CD4-positive, alpha-beta T cell treated with Interleukin-17A for 4 hours (primary cell): ENCODE data around the gene NDRG2.
"Not testable (repeated sequence)": the region's sequence is repeated elsewhere in the genome, so short reads cannot be mapped to it uniquely, and the experiment has no call there.

Source experiments
- DNase-seq: peaks from one replicate; pipeline ENCODE4 v3.0.0-alpha.2; 2020; ENCODE audit warnings: mixed read lengths

The NDRG2 gene

DNA sequence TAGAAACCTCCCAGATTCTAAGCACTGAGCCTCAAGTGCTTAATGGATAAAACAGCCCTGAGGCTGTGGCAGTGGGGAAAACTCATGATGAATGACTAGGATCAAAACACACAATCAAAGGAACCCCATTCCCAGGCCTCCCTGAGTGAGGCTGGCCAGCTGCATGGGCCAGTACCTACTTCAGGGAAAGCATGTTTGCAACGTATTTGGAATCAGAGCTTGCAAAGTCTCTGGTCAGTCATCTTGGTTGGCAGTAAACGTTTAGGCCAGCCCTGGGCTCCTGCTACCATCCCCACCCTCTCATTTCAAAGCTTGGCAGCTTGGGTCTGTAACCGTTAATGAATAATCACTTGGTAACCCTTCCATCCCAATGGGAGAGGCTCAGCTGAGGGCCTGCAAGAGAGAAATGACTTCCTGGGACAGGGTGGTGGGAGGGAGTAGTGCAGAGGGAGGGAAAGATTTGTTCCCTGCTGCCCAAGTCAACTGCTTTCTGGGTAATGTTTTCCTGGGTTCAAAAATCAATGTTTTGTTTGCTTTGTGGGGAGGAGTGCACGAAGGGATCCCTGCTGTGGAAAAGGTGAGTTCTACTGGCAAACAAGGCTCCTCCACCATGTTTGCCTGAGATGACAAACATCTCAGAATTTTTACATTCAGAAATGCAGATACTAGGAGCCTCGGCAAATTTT lies 30.7 kb upstream of the NDRG2 start:
- DNase-seq: no peak

DNA sequence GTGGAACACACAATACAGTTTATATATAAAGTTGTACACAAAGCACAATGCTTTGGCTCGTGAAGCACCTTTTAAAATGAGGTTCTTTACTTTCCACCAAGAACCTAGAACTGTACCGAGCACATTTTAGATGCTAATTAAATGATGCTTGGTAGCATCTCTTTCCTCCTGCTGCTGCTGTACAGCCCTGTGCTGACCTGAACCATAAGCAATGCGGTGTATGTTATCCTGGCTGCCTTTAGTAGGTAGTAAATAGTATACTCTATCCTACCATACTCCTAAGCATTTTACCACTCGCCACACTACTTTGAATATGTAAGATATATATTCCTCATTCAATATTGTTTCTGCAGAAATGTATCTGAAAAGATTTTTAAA lies 29.9 kb upstream of the NDRG2 start:
- DNase-seq: no peak

DNA sequence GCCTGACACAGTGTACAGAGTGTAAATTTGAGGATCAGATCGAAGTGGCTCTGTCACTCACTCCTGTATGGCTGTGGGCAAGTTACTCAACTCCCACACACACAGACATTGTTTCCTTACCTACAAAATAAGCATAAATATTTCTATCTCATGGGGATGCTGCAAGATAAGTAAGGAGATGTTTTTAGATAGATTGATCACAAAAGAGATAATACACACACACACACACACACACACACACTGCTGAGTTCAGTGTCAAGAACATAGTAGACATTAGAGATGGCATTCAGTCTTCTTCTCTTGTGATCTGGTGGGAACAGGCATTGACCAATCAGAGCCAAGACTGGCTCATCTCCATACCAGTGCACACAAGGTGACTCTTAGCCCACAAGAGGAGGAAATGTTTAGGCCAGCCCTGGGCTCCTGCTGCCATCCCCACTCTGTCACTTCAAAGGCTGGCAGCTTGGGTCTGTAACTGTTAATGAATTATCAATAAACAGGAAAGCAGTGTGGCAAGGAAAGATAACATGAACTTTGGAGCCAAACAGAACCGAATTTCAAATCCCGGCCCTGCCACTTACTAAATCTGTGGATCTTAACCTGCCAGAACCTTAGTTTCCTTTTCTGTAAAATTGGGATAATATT lies 29.4 kb upstream of the NDRG2 start:
- DNase-seq: no peak

DNA sequence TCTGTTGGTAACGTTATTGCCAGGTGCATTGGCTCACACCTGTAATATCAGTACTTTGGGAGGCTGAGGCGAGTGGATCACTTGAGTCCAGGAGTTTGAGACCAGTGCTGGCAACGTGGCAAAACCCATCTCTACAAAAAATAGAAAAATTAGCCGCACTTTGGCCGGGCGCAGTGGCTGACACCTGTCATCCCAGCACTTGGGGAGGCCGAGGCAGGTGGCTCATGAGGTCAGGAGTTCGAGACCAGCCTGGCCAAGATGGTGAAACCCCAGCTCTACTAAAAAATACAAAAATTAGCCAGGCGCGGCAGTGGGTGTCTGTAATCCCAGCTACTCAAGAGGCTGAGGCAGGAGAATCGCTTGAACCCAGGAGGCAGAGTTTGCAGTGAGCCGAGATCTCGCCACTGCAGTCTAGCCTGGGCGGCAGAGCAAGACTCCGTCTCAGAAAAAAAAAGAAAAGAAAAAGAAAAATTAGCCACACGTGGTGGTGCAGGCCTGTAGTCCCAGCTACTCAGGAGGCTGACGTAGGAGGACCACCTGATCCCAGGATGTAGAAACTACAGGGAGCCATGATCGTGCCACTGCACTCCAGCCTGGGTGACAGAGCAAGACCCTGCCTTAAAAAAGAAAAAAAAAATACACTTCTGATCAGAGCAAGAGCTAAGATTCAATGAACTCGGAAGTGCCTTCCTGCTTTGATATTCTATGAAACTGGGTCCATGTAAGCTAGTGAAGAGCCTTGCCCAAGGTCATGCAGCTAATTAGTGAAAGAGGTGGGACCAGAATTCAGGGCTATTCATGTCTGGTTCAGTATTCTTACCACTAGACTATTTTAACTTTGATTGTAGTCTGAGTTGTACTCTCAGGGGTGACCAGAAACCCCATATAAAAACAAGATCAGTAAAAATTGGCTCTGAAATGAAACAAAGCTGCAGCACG lies 28.6 kb upstream of the NDRG2 start:
- no peak for DNase-seq

DNA sequence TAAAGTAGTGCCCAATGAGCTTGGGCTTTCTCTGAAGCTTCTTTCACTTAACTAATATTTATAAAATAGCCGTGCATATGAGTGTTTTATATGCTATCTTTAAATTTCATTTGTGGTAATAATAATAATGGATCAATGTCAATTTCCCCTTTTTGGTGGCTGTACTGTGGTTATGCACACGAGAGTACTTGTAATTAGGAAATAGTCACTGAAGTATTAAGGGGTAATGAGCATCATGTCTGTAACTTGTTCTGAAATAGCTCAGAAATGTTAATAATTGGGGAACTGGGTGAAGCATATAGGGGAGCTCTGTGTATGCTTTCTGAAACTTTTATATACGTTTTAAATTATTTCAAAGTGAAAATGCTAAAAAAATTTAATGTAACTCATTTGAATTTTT lies 25.7 kb upstream of the NDRG2 start:
- DNase-seq: no peak

DNA sequence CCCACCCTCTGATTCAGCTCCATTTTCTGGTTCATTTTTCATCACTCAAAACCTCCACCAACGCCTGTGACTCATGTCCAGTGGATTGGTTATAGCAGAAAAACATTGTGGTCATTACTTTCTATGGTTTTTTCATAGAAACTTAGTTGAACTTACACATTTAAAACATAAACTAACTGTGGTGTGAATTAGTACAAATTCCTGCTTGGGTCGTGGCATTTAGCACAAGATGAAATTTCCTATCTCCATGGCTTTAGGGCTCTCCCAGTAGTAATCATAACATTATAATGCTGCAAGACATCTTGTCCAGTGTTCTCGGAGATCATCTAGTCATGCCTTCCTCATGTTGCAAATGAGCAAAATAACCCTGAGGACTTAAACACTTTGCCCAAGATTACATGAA lies 24.4 kb upstream of the NDRG2 start:
- DNase-seq: no peak

DNA sequence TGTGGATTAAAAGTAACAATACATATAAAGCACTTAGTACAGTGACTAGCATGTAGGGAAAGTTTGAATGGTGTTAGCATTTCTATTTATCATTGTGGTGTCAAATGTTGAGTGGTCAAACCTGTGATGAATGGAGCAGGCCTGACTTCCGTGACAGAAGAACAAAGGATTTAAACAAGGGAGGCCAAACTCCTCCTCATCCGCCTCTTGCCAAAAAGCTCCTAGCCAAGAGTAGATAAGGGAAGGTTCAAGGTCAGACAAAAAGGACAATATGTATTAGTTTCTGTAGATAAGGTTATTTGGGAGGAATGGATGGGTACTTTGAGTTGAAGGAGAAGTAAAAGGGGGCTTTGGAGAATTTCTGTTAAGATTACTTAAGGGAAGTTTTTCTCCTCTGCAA lies 23.8 kb upstream of the NDRG2 start:
- no peak for DNase-seq

DNA sequence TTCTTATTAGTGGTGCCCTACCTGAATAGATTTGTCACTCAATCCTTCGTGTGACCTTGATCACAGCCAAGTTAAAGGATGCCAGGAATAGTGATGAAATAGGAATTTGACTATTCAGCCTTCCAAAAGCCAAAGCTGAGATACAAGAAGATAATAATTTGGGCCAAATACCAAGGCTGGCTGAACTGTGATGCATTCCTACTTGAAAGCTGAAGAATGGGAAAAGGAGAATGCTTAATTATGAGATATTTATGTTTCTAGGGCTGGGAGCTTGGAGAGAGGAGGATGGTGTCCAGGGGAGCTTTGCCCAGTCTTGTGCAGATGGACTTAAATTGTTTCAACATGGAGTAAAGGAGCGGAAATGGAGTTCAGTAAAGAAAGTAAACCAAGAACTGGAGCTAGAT lies 22.5 kb upstream of the NDRG2 start:
- no peak for DNase-seq

DNA sequence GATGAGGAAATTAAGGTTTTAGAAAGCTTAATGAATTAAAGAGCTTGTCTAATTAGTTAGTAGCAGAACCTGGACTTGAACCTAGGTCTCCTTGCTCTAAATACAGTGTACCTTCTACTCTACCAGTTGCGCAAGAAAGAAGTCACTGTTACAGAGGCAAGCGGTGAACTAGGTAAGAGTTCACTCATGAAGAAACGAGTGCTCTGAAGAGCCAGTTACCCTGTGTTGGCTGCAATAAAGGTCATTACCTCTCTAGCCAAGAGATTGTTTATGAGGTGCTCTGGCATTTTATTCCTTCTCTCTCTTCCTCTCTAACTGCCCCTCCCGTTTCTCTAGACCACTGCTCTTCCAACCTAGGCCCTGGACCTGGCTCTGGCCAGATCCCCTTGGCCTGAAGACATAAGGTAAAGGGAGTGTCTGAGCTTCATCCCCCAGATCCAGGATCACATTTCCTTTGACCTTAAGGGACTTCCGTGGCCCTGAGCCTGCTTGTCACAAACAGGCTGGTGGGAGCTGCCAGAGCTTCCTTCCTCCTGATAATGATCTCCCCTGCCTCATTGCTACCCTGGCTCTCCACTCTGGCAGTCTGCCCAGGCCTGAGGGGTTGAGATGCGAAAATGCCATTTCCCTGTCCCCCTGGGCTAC lies 19.2 kb upstream of the NDRG2 start:
- DNase-seq: peak; percentile 34

DNA sequence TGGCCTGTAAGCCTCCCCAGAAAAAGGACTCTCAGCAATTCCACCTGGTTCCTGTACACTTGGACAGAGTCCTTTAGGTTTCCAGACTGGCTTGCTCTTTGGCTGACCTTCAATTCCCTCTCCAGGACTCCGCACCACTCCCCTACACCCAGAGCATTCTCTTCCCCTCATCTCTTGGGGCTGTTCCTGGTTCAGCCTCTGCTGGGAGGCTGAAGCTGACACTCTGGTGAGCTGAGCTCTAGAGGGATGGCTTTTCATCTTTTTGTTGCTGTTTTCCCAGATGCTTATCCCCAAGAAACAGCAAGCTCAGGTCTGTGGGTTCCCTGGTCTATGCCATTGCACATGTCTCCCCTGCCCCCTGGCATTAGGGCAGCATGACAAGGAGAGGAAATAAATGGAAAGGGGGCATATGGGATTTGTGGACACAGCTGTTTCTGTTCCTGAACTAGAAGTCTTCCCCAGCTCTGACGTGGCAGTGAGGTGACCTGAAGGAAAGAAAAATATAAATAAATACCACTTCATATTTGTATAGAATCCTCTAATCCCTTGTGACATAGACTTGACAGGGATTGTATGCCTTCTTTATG lies 18.6 kb upstream of the NDRG2 start:
- no peak for DNase-seq

DNA sequence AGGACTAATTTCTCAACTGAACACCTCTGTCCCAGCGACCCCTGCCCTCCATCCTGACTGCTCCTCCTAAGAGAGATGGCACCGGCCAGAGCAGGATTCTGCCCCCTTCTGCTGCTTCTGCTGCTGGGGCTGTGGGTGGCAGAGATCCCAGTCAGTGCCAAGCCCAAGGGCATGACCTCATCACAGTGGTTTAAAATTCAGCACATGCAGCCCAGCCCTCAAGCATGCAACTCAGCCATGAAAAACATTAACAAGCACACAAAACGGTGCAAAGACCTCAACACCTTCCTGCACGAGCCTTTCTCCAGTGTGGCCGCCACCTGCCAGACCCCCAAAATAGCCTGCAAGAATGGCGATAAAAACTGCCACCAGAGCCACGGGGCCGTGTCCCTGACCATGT lies 18.1 kb upstream of the NDRG2 start:
- no peak for DNase-seq

DNA sequence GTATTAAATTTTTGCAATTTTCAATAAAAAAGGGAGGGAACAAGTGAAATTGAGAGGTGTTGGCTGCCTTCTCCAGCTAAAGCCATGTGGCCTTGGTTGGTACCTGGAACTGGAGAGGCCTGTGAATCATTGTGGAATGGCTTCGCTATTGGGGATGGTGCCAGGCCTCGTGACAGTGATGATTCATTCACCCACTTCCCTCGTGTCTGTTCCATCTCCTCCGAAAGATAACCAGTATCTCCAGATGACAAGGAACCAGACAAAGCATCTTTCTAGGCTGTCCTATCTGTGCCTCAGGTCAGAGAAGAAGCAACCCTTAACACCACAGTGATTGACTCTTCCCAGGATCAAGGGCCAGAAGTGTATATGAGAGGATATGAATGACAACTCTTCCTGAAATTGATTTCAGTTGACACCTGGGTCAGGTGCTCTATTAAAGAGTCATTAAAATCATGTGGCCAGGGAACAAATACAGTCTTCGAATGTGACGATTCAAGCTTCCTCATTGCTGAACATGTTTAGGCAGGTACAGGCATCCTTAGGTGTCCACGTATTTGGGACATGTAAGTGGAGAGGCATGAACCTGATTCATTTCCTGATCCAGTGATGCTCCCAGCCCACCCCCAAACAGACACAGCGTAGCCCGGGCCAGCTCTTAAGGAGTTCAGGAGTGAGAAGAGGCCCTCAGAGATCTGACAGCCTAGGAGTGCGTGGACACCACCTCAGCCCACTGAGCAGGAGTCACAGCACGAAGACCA lies 17.0 kb upstream of the NDRG2 start, which contains the start of gene RNASE7:
Gene RNASE7 (plus strand): TSS at position 687 of the 758 bp plus-strand sequence. CDS start 631 bp downstream, outside the sequence.
- no peak for DNase-seq

DNA sequence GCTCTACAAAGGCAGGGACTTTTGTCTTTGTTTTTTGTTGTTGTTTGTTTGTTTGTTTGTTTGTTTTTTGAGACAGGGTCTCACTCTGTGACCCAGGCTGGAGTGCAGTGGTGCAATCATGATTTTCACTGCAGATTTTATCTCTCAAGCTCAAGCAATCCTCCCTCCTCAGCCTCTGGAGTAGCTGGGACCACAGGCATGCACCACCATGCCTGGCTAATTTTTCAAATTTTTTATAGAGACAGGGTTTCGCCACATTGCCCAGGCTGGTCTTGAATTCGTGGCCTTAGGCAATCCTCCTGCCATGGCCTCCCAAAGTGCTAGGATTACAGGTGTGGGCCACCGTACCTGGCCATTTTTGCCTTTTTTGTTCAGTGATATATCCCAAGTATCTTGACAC lies 16.1 kb upstream of the NDRG2 start:
- DNase-seq: not testable (repeated sequence)

DNA sequence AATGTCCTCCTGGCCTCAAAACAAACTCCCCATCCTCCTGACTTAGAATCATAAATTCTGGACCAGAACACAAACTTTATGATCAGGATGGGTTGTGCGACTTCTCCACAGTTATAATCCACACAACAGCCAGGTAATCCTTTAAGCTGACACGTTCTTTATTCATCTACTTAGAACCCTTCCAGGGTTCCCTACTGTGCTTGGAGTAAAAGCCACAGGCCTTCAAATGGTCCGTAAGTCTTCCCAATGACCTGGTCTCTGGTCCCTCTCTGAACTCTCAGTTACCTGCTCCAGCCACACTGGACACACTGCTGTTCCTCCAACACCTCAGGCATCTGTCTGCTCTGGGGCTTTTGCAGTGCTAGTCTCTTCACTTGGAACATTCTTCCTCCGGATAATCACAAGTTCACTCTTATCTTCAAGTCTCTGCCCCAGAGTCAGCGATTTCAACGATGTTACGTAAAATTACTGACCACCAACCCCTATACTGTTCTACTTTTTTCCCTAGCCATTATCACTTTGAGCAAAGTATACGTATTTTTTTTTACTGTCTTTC lies 15.6 kb upstream of the NDRG2 start:
- no peak for DNase-seq

DNA sequence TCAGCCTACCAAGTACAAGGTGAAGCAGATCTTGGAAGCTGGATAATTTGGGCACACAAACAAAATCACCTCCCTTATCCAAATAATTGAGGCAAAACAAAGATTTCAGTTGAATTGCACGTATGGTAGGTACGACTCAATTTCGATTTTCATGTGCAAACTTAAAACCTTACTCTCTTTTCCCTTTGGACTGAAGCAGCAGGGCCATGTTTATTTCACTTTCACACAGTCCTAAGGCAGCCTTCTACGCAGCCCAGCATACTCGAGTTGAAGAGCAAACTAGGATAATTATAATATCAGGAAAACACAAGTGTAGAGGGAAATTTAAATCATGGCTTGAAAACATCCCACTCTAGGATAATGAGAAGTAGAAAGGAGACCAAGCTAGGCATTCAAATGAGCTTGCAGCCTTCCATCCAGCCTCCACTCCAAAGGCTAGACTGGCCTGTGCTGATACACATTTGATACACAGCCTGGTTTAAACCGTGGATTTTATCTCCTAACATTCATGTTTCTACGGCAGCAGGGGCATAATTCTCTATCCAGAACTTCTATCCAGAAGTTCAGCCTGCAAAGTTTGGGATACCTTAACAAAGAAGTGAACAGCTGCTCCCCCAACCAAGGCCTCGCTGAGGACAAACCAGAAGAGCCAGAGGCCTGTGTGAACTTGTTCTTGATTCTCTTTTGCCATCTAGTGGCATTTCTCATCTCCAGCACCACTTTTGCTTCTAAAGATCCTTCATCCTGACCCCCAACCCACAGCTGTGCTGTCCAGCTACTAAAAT lies 14.9 kb upstream of the NDRG2 start:
- peak; percentile 48 for DNase-seq

DNA sequence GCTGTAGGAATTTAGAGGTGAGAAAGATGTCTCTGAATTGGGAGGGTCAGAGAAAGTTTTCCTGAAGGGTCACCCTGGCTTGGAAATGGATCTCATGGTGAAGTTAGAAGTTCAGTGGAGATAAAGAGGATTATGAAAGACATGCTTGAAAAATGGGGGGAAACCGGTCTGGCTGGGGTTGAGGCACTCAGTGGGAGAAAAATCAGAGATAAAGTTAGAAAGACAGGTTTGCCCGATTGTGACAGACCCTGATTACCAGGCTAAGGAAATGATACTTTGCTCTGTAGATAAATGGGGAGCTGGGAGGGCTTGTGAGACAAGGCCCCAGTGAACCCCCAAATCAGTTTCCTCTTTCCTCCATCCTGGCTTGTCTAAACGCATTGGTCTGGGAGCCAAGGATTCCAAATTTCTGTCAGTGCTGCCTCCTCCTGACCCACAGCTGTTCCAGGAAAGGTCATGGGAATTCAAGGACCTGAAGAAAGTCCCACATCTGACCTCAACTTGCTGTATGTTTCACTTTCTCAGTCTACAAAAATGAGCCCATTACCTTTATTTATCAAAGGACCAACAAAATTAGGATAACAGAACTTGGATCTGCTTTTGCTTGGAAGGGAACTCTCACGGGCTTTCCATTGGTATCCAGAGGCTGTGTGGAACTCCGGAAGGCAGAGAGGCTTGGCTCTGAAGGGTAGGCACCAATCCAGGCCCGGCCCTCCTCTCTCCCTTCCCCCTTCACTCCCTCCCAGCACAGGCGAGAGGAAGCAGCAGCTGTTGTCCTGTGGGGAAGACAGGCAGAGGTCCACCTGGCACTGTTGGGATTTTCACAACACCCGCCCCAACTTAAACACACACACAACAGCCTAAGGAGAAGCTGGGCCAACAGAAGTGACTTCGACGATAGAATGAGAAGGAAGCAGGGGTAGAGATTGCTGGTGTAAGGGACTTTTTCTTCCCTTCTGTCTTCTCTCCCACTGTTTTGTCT lies 13.9 kb upstream of the NDRG2 start:
- no peak for DNase-seq

DNA sequence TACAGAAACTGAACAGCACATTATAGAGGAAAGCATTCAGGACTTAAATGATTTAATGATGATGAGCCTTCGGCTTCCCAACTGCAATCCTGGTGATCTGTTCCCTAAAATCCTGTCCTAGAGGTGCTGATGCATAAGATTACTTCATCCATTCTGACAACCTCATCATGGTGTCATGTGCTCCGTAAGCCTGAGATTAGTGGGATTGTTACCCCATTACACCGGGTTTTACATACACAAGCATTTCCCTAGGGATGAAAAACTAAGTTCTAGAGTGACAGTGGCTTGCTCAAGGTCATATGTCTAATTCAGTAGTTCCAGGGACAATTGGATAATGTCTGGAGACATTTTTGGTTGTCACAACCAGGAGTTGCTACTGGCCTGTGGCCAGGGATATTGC lies 12.3 kb upstream of the NDRG2 start:
- DNase-seq: no peak

DNA sequence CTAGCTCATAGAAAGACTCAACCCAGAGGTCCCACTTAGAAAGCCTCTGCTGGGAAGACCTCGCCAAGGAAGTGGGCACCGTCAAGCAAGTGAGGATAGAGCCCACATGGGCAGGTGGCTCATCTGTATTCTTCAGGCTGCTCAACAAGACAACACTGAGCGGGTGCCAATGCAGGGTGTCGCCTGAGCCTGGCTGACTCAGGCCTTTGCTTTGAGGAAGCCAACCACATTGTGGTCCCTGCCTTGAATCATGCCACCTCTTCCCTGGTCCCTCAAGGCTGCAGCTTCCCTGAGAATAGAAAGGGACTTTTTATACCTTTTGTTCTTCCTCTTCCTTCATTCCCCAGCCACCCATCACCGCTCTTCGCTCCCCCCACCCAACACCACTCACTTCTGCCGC lies 11.9 kb upstream of the NDRG2 start:
- DNase-seq: no peak

DNA sequence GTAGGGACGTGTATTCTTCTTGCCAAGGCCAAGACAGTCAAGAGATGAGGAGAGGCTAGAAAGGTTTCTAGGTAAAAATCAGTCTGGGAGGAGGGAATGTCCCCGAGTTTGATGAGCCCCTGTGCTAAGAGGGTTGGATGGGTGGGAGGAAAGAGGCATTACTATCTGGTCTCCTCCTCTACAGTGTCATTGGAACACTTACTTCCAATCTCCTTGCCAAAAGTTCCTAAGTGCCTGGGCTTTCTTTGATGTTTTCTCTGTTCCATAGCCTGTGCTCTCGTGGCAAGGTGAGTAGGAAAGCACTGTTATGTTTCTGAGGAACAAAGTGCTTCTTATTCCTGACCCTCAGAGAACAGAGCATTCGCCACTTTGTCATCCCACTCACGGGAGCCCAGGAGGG lies 9.8 kb upstream of the NDRG2 start, which contains the start of gene RNASE13:
Gene RNASE13 (minus strand): TSS at position 101 of the 400 bp plus-strand sequence. CDS start 519 bp downstream, outside the sequence.
- DNase-seq: no peak
